ENCODE data around the gene LIMCH1.

DNA sequence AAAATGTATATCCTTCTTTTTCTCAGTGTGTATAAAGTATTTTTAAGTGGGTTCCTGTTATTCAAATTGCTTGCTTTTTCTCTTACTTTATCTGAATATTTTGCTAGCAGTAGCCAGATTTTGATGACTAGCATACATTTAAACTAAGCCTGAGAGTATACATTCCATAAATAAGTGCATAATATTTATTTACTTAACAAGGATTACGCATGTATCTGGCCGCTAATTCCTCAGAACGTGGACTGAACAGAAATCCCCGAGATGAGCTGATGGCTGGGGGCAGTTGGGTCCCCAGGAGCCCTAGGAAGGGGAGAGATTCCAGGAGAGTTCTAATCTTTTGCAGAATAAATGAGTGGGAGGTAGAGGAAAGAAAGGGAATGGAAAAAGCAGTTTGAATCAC is 119.6 kb downstream of the LIMCH1 start:
- TF ChIP-seq, protein P1, sequence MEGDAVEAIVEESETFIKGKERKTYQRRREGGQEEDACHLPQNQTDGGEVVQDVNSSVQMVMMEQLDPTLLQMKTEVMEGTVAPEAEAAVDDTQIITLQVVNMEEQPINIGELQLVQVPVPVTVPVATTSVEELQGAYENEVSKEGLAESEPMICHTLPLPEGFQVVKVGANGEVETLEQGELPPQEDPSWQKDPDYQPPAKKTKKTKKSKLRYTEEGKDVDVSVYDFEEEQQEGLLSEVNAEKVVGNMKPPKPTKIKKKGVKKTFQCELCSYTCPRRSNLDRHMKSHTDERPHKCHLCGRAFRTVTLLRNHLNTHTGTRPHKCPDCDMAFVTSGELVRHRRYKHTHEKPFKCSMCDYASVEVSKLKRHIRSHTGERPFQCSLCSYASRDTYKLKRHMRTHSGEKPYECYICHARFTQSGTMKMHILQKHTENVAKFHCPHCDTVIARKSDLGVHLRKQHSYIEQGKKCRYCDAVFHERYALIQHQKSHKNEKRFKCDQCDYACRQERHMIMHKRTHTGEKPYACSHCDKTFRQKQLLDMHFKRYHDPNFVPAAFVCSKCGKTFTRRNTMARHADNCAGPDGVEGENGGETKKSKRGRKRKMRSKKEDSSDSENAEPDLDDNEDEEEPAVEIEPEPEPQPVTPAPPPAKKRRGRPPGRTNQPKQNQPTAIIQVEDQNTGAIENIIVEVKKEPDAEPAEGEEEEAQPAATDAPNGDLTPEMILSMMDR (IDR thresholded peaks at IDR 0.05) = no peak
- no peak for TF ChIP-seq POLR2A (IDR thresholded peaks at IDR 0.05)

Data from testis (tissue), 2 donors.